Raji (cell line): Measurements from ENCODE around the gene SIGLEC15.

ENCODE experiments used
- POLR2A ChIP-seq: IDR thresholded peaks from 2 replicates; pipeline ENCODE4 v1.6.1; 2011; ENCODE audit warnings: low read depth, low read length, control low read depth; ENCODE audit not compliant: insufficient read depth

SIGLEC15 gene

DNA sequence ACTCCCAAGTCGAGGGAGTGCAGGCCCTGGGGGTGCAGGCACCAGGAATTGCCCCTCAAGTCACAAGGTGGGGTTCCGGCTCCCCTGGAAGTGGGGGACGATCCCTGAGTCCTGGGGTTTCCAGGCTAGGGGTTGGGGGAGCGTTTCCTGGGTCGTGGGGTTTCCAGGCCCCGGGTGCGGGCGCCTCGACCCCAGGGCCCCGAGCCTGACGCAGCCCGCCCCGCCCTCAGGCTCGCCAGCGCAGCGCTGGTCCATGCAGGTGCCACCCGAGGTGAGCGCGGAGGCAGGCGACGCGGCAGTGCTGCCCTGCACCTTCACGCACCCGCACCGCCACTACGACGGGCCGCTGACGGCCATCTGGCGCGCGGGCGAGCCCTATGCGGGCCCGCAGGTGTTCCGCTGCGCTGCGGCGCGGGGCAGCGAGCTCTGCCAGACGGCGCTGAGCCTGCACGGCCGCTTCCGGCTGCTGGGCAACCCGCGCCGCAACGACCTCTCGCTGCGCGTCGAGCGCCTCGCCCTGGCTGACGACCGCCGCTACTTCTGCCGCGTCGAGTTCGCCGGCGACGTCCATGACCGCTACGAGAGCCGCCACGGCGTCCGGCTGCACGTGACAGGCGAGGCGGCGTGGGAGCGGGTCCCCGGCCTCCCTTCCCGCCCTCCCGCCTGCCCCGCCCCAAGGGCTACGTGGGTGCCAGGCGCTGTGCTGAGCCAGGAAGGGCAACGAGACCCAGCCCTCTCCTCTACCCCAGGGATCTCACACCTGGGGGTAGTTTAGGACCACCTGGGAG lies 12.0 kb downstream of the SIGLEC15 start:
- TF ChIP-seq POLR2A: no peak

DNA sequence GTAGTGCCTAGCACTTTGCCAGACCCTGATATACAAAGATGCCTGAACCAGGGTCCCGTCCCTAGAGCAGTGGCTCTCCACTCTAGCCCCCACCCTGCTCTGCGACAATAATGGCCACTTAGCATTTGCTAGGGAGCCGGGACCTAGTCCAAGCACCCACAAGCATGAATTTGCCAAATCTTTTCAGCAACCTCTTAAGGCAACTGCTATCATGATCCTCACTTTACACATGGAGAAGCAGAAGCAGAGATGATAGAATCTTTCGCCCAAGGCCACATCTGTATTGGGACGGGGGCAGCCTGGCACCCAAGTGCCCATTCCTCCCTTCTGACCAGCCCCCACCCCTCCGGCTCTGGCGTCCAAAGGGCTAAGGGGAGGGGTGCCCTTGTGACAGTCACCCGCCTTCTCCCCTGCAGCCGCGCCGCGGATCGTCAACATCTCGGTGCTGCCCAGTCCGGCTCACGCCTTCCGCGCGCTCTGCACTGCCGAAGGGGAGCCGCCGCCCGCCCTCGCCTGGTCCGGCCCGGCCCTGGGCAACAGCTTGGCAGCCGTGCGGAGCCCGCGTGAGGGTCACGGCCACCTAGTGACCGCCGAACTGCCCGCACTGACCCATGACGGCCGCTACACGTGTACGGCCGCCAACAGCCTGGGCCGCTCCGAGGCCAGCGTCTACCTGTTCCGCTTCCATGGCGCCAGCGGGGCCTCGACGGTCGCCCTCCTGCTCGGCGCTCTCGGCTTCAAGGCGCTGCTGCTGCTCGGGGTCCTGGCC lies 13.0 kb downstream of the SIGLEC15 start:
- no peak for TF ChIP-seq POLR2A

DNA sequence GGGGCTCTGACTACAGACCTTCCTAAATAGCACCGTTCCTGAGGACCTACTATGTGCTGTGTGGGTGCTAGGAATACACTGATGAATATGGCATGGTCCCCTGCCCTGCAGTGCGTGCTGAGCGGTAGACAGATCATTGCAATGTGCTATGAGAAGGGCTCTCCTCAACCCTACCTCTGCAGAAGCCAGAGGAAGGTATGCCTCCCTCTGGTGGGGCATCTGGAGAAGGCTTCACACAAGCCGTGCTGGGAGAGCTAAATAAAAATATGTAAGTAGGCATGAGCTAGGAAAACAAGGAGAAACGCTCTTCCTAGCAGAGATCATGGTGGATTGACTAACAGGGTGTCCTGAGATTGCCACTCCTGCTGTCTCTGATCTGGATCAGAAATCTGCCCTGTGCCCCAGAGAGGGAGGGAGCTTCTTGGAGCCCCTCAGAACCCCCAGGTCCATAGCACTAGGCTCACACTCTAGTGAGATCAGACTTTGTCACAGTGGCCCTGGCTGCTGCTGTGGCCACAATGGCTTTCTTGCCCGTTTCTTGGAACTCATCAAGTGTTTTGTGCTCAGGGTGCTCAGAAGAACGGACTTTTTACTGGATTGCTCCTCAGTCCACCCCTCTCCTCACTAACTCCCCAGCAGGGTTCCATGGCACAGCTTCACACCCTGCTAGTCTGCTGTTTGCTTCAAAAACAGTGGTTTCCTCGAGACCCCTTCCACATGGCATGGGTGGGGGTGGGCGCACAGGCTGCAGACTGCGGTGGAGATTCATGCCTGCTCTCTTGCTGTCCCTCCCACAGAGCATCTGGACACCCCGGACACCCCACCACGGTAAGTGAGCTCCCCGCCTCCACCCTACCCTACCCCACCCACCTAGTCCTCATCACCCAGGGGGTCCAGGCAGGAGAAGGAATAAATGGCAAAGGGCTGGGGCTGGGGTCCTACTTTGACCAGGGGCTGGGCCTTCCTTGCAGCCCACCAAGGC lies 14.2 kb downstream of the SIGLEC15 start:
- TF ChIP-seq POLR2A: no peak

DNA sequence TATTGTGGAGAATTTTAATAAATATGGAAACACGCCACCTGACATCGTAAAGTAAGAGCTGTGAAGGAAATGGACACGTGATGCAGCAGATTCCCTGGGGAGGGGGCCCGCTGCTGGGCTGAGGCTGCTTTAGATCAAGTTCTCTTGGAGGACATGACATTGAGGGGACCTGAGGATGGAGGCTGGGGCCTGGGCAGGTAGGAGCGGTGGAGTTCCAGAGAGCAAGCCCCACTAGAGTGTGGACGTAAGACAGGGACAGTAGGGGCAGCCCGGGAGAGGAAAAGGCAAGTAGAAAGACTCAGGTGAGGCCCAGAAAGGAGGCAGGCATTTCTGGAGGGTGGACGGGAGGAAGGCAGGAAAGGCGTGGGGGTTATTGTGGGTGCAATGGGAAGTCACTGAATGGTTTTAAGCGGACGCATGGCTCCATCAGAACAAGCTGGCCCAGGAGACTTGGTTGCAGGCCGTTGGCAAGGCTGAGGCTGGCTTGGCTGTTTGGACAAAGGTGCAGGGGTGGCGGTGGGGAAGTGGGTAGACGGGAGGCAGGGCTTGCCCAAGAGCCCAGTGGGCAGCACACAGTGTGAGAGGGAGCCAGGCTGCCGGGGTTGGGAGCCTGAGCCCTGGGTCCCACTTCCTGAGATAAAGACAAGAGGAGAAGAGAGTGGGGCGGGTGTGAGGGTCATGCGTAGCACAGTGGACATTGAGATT lies 15.7 kb downstream of the SIGLEC15 start:
- no peak for TF ChIP-seq POLR2A

DNA sequence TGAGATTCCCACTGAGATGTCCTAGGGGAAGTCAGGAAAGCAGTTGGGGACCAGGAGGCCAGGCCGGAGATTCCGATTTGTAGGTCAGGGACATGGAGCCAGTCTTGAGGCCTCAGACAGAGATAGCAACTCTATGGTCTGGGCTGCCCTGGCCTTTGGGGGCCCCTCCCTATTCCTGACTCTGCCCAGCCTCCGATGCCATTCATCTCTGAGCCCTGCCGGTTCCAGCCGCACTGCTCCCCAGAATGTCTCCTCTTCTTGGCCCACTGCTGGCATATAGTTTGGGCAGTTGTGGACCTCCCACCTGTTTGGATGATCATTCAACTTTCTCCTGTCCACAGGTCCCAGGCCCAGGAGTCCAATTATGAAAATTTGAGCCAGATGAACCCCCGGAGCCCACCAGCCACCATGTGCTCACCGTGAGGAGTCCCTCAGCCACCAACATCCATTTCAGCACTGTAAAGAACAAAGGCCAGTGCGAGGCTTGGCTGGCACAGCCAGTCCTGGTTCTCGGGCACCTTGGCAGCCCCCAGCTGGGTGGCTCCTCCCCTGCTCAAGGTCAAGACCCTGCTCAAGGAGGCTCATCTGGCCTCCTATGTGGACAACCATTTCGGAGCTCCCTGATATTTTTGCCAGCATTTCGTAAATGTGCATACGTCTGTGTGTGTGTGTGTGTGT lies 16.4 kb downstream of the SIGLEC15 start:
- TF ChIP-seq POLR2A: no peak

DNA sequence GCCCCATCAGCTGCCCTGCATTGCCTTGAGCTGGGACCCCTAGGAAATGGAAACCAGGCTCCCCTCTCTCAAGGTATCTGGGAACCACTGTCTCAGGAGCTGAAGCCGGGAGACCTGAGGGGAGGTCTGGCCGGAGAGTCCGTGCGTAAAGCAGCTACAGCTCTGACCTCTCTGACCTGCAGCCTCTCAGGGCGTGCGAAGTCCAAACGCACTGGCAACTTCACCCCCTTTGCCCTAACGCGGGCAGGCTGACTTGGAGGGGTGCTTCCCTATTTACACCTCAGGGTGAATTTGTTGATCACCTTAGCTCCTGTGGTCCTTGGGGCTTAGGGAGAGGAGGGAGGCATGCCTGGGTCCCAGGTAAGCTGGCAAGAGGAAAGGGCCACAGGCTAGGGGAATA lies 17.5 kb downstream of the SIGLEC15 start:
- TF ChIP-seq POLR2A: no peak

DNA sequence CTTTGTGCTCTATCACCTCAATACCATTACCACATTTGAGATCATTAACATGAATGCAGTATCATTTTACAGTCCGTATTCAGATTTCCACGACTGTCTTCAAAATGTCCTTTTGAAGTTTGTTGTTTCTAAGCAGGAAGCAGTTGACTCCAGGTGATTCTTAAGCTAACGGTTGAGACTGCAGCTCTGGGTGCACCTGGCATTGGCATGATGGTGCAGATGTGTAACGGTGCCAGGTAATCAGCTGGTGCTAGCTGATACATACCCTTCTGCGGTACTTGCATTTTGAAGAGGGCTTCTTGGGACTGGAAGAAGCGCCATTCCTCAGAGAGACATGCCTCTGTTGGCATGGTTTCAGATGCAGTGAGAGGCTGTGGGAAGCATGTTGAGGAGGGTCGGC lies 19.5 kb downstream of the SIGLEC15 start:
- no peak for TF ChIP-seq POLR2A

DNA sequence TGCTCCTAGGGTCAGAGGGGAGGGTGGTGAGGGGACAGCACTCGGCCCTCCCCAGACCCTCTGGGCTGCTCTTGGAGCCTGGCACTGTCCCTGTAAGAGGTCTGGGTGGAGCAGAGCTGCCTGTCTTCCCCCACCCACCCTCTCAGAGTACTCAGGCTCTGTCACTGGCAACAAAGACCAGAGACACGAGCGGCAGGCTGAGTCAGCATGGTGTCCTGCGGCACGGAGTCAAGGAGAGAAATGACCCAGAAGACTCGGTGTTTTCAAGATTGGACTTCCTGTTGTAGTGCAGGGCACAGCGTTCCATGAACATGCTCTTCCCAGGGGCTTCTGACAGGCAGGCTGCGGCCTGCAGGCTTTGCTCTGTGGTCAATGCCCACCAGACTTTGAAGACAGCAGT lies 19.9 kb downstream of the SIGLEC15 start:
- no peak for TF ChIP-seq POLR2A

DNA sequence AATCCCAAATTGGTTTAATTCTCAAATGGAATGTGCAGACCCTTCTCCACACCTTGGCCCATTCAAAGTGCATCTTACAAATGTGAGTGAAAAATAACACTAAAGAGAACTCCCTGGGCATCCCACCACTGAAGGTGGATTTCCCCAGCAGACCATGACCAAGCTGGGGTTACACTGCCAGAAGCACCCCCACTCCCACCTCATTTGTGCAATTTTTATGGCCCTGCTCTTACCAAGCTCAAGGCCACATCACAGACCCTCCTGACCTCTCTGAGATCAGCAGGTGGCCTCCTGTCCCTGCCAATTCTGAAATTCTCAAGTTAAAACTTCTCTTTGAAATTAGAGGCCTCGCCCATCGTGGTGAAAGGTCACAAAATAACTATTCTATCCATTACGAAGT lies 21.6 kb downstream of the SIGLEC15 start:
- no peak for TF ChIP-seq POLR2A

DNA sequence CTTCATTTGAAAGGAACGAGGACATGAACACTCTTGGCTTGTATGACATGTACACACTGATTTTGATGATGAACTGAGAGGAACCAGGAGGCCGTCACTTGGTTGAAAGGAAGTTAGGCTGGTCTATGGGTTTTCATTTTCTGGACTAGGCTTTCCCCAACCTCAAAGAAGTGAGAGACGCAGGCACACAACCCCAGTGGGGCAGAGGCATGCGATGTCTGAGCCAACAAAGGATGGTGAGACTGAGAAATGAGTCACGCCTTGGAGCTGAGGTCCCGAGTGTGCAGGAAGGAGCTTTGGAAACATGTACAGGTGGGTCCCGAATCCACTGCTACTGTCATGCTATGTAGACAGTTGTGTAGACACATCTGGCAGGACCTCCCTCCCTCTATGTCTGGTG lies 24.1 kb downstream of the SIGLEC15 start:
- no peak for TF ChIP-seq POLR2A

DNA sequence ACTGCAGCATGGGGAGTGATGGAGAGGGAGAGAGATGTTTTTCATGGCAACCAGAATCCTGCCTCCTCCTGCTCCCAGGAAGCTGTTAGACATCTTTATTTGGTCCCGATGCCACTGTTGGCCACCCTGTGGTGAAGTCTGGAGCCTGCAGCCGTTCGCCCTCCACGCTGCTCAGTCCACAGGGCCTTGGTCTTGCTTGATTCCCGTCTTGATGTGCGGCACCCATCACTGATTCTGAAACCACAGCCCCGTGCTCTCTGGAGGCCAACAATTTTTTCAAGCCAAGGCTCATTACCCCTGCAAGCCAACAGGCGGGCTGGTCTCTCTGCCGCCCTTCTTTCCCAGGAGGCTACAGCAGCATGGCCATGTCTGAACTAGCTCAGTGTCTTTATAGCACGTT lies 24.5 kb downstream of the SIGLEC15 start:
- TF ChIP-seq POLR2A: no peak

DNA sequence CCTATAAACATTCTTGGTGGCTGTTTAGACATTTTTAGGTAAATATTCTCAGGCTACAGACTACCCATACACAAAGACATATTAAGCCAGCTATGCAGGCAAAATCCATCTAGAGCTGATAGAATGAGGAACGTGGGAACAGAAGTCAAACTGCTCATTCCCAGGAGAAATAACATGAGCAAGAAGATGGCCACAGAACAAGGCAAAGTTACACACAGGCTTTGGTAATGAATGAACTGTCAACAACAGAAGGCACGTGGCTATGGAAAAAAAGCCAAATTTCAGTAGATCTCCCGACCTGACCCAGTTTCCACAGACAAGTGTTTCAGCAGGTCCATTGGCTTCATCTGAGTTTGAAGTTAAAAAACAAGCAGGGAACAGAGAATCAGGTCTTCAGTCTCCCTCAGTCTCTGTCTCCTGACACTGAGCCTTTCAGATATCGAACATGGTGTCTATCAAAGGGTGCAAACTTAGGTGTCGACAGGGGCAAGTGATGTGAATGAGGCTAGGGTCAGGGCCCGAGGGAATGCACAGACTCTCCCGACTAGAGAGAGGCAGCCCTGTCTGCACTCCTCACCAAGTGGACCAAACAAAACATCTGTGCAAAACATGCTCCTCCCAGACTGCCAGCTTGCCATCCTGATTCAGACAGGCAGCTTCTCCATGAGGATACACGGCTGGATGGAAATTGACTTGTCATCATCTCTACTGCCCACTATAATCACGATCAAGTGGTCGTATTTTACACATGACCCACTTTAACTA lies 25.9 kb downstream of the SIGLEC15 start:
- no peak for TF ChIP-seq POLR2A

DNA sequence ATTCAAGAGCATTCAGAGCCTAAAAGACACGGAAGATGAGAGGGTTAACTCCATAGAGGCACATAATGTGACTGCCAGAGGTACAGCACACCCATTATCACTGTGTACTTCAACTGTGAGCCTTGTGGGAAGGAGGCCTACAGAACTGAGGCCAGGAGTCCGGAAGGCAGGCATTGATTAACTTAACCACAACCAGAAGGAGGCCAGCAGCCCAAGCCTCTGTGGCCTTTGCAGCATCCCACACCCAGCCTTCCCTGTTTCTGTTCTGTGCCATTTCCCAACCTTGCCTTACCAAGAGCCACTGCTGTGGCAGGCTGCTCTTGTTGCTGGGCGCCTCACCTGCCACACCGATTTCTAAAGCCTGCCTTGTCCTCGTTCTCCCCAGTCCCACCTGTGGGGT lies 27.2 kb downstream of the SIGLEC15 start:
- no peak for TF ChIP-seq POLR2A
